HepG2 (cell line): Measurements from ENCODE around the gene RAB32. TPM values are rescaled to one million over a fixed set of nuclear protein-coding genes. Genes with fewer than 3 reads are reported as not detected.

ENCODE experiments used
- ATAC-seq: fragments of 200-7000 bp; cut with Tn5 transposase; 3 replicates; pipeline ENCODE4 v1.9.1; 2020; ENCODE audit warnings: mild to moderate bottlenecking, moderate library complexity
- BruUV-seq: library from RNA; stranded (reverse); fragments of 400-500 nt; replicated peaks from 2 replicates; lab custom pipeline; 2021; lab: Mats Ljungman, UMichigan
- CTCF ChIA-PET: fragments of 300-600 bp; formaldehyde crosslinking; extraction: SDS; loops from one replicate; lab custom pipeline; 2021; ENCODE audit warnings: low total read pairs, inconsistent platforms, low intra/inter-chr PET ratio; lab: Yijun Ruan, JAX
- POLR2A ChIA-PET: fragments of 350-600 bp; sonication (Branson Sonifier 250); formaldehyde crosslinking; loops from one replicate; lab custom pipeline; 2020; ENCODE audit warnings: antibody characterized with exemption, inconsistent platforms; lab: Yijun Ruan, JAX
- DNase-seq: peaks from one replicate; pipeline ENCODE4 v3.0.0-alpha.2; 2015; ENCODE audit warnings: low spot score
- FAIRE-seq: peaks from 3 replicates; lab custom pipeline; 2011; peaks lifted over from hg19 to GRCh38; lab: Jason Lieb, UNC
- H2AFZ ChIP-seq: one replicate; pipeline ENCODE4 v1.6.1; 2011; ENCODE audit warnings: low read length, inconsistent platforms
- H3K27ac ChIP-seq: fragments of 300-600 bp; 3 replicates; pipeline ENCODE4 v1.8.0; 2011; ENCODE audit warnings: mixed run types, mild to moderate bottlenecking, mixed read lengths, low read length, inconsistent platforms; ENCODE audit not compliant: insufficient read depth; ENCODE audit errors: extremely low read length
- H3K27me3 ChIP-seq, 2 experiments: fragments of 200-600 bp in 1 of 2; 2 replicates in 1 of 2; 3 replicates in 1 of 2; pipeline versions ENCODE4 v1.6.0 to v1.8.0; 2011; ENCODE audit warnings: low read length in 2 of 2, mild to moderate bottlenecking in 2 of 2, moderate library complexity in 2 of 2, inconsistent platforms in 1 of 2; ENCODE audit not compliant: insufficient read depth in 2 of 2, control insufficient read depth in 1 of 2
- H3K36me3 ChIP-seq, 2 experiments: fragments of 200-600 bp in 1 of 2; replicated peaks in 1 of 2; 2 replicates in 1 of 2; 3 replicates in 1 of 2; pipeline versions ENCODE4 v1.5.1 to v1.8.0; 2011; ENCODE audit warnings: low read length in 2 of 2, inconsistent platforms in 1 of 2; ENCODE audit not compliant: insufficient read depth in 2 of 2, control insufficient read depth in 1 of 2
- H3K4me1 ChIP-seq: 2 replicates; pipeline ENCODE4 v1.5.1; 2012; ENCODE audit warnings: low read length, inconsistent platforms; ENCODE audit not compliant: insufficient read depth
- H3K4me2 ChIP-seq: 2 replicates; pipeline ENCODE4 v1.6.0; 2011; ENCODE audit warnings: low read depth, low read length, inconsistent platforms
- H3K4me3 ChIP-seq, 3 experiments: fragments of 200-600 bp in 1 of 3; sonication (generic), shearing (Covaris generic) in 1 of 3; replicated peaks in 1 of 3; 2 replicates each; pipeline ENCODE4 v1.5.1; 2011 to 2016; ENCODE audit warnings: low read length in 3 of 3, inconsistent platforms in 2 of 3, low read depth in 2 of 3, mild to moderate bottlenecking in 2 of 3, control low read depth in 1 of 3, mixed read lengths in 1 of 3; ENCODE audit not compliant: insufficient read depth in 1 of 3
- H3K79me2 ChIP-seq: one replicate; pipeline ENCODE4 v1.6.1; 2011; ENCODE audit warnings: low read length, inconsistent platforms; ENCODE audit not compliant: insufficient read depth
- H3K9ac ChIP-seq: 2 replicates; pipeline ENCODE4 v1.6.0; 2011; ENCODE audit warnings: mild to moderate bottlenecking, low read depth, low read length, inconsistent platforms; ENCODE audit not compliant: insufficient read depth
- H3K9me3 ChIP-seq: 2 replicates; pipeline ENCODE4 v1.5.1; 2012; ENCODE audit warnings: mild to moderate bottlenecking, low read length
- H4K20me1 ChIP-seq: 2 replicates; pipeline ENCODE4 v1.6.0; 2011; ENCODE audit warnings: inconsistent platforms, mild to moderate bottlenecking, low read length, moderate library complexity; ENCODE audit not compliant: insufficient read depth
- LCORL ChIP-seq, 2 experiments: fragments of 450-650 bp in 1 of 2; sonication (generic) in 1 of 2; formaldehyde crosslinking in 1 of 2; IDR thresholded peaks; 2 replicates each; pipeline versions ENCODE4 v1.5.0 to v1.6.1; 2017 to 2020; ENCODE audit warnings: antibody characterized with exemption in 1 of 2, missing genetic modification reagents in 1 of 2
- NCOA2 ChIP-seq: sonication (generic); formaldehyde crosslinking; IDR thresholded peaks from 2 replicates; pipeline ENCODE4 v1.8.0; 2022; ENCODE audit warnings: inconsistent platforms
- PATZ1 ChIP-seq: sonication (generic); formaldehyde crosslinking; IDR thresholded peaks from 2 replicates; pipeline ENCODE4 v1.4.0; 2020; ENCODE audit warnings: missing genetic modification reagents
- PPARG ChIP-seq: conservative IDR thresholded peaks from 2 replicates; pipeline ENCODE4 v1.6.1; 2016; ENCODE audit warnings: missing biosample characterization, missing genetic modification reagents
- RCOR2 ChIP-seq: IDR thresholded peaks from 2 replicates; pipeline ENCODE4 v1.6.1; 2016; ENCODE audit warnings: missing biosample characterization, missing genetic modification reagents
- SALL1 ChIP-seq: sonication (generic); formaldehyde crosslinking; IDR thresholded peaks from 2 replicates; pipeline ENCODE4 v1.8.0; 2022; ENCODE audit warnings: mild to moderate bottlenecking, missing genetic modification reagents
- USF2 ChIP-seq, 2 experiments: sonication (generic) in 1 of 2; formaldehyde crosslinking in 1 of 2; IDR thresholded peaks; 2 replicates each; pipeline versions ENCODE4 v1.5.1 to v1.6.1; 2011 to 2020; ENCODE audit warnings: borderline replicate concordance in 1 of 2, low read depth in 1 of 2, low read length in 1 of 2, mild to moderate bottlenecking in 1 of 2, missing genetic modification reagents in 1 of 2, moderate library complexity in 1 of 2
- YEATS4 ChIP-seq: sonication (generic); formaldehyde crosslinking; IDR thresholded peaks from 2 replicates; pipeline ENCODE4 v1.4.0; 2020; ENCODE audit warnings: missing genetic modification reagents, borderline replicate concordance
- ZGPAT ChIP-seq: IDR thresholded peaks from 2 replicates; pipeline ENCODE4 v1.6.1; 2016; ENCODE audit warnings: mild to moderate bottlenecking
- ZMYM2 ChIP-seq: sonication (generic); formaldehyde crosslinking; IDR thresholded peaks from 2 replicates; pipeline ENCODE4 v1.8.0; 2022; ENCODE audit warnings: mild to moderate bottlenecking, missing genetic modification reagents
- WGBS: methylation state at CpG from one replicate; pipeline ENCODE4 v1.1.6; 2017; ENCODE audit warnings: low lambda C conversion rate; 5-methylcytosine and 5-hydroxymethylcytosine counted together
- in situ Hi-C: cut with HindIII; loops from 2 replicates; pipeline ENCODE4 v1.10.0; 2017; ENCODE audit warnings: low pct_unique_long_range_greater_than_20kb; ENCODE audit not compliant: extremely low pct_ligation_motif_present
- intact Hi-C: fragments of 100-400 bp; cut with micrococcal nuclease; formaldehyde crosslinking; loops from one replicate; pipeline ENCODE4 v1.10.0; 2022; ENCODE audit not compliant: unreplicated experiment
- polyA plus RNA-seq, 8 experiments: library from polyadenylated mRNA; depleted of rRNA in 3 of 8; stranded (reverse) in 7 of 8; unstranded in 1 of 8; fragments of >200 nt; fragmentation: Illumina TruSeq in 4 of 8; extraction: Trizol in 4 of 8; gene quantifications; 2 replicates each; pipeline versions ENCODE4 v1.2.1 to v1.2.3, GENCODE V29; 2011 to 2016; ENCODE audit warnings: low read depth in 4 of 8, missing spikeins in 1 of 8, mixed read lengths in 1 of 8; ENCODE audit not compliant: insufficient read depth in 1 of 8
- total RNA-seq, 5 experiments: library from RNA; depleted of rRNA; stranded (reverse); fragments of >200 nt; fragmentation: Illumina TruSeq; extraction: Trizol; gene quantifications; 2 replicates each; pipeline ENCODE4 v1.2.3, GENCODE V29; 2016; ENCODE audit warnings: low read depth in 1 of 5

Gene RAB32
- total and polyA plus RNA-seq, 2 of the 13 experiments (the other 11 are each of a cell fraction or from before 2014, with no cell fraction given) = 43.7 to 93.9 TPM

GRCh38 chr6:146543940-146544615 lies 445 bp downstream of the RAB32 start (continued):
- TF ChIP-seq USF2 (IDR thresholded peaks at IDR 0.05; ENCODE audit: low read depth, low read length) = no peak
- TF ChIP-seq USF2 (CRISPR knock-in tag; IDR thresholded peaks at IDR 0.05; ENCODE audit: borderline replicate concordance) = no peak
- no peak for TF ChIP-seq ZGPAT
- peak; percentile 76 for TF ChIP-seq YEATS4 (CRISPR knock-in tag)
- TF ChIP-seq, all 625 proteins: peak for 162

- Histone ChIP-seq H3K9ac (peak overlapping the region; percentile 81), H3K9me3 (no peaks in the 10 kb centered on the region), H3K4me1 (peaks cover 30% of the 10 kb centered on the region), H4K20me1 (no peaks in the 10 kb centered on the region), H3K4me2 (peak overlapping the region; percentile 90), H3K27me3 (no peaks in the 10 kb centered on the region; a peak in 1 of 5 replicates), H3K79me2 (peaks cover 32% of the 10 kb centered on the region), H3K4me3 (peak overlapping the region; percentile 70 to 95 (median 90)), H3K27ac (peak overlapping the region; percentile 89), H2AFZ (peak overlapping the region; percentile 69), H3K36me3 (peaks cover 2 to 5% of the 10 kb centered on the region in 2 experiments; a peak in 4 of 5 replicates)
- CTCF ChIA-PET = no interaction called here
- intact Hi-C loops = loop anchor here (5.0 to 10.0 kb wide), 4 partner anchors 53 to 810 kb away; partner anchors contain the start of genes ADGB, EPM2A and SHPRH
- no peak for ATAC-seq
- FAIRE-seq = no peak
- POLR2A ChIA-PET = interaction anchor here (0.7 to 2.0 kb wide), 4 partner anchors 13 to 580 kb away, joined by 3 to 8 read pairs (median 3); partner anchors contain the start of gene SHPRH
- no TSS peak for BruUV-seq
- no peak for DNase-seq
- WGBS = 14% methylated on average over 9 of the region's 11 CpGs
- in situ Hi-C loops = loop anchor here (5.0 kb wide), 1 partner anchor 158 kb away; no protein-coding TSS in a partner anchor
- TF ChIP-seq LCORL (IDR thresholded peaks at IDR 0.05) = no peak
- 0 out of 2 replicates have a peak, but pooled peaks have one; percentile 10 for TF ChIP-seq LCORL (CRISPR knock-in tag; IDR thresholded peaks at IDR 0.05)
- no peak for TF ChIP-seq RCOR2 (CRISPR knock-in tag)
- peak; percentile 7; the same call in 1 of the 2 replicates for TF ChIP-seq PATZ1 (CRISPR knock-in tag)
- no peak for TF ChIP-seq NCOA2 (CRISPR knock-in tag)
- TF ChIP-seq SALL1 (CRISPR knock-in tag) = 0 out of 2 replicates have a peak, but pooled peaks have one; percentile 10
- TF ChIP-seq ZMYM2 (CRISPR knock-in tag) = peak; percentile 48; the same call in 1 of the 2 replicates
- no peak for TF ChIP-seq PPARG (CRISPR knock-in tag)
These were observed 1.1 kb downstream of the RAB32 start for GRCh38 chr6:146544616-146545182.
